ENCODE results near the gene STOML3.
"Not testable (repeated sequence)": the region's sequence is repeated elsewhere in the genome, so short reads cannot be mapped to it uniquely, and the experiment has no call there.

STOML3 gene

GRCh38 chr13:39013462-39013861 lies 22.8 kb upstream of the STOML3 start:
- Histone ChIP-seq H3K27me3 (replicated peaks; ENCODE audit: control insufficient read depth, insufficient read depth, low read length) (no peaks in the 10 kb centered on the region), H3K4me3 (replicated peaks; ENCODE audit: low read depth, low read length) (no peak overlapping the region), H3K36me3 (ENCODE audit: control insufficient read depth, insufficient read depth, low read length) (peaks cover 25% of the 10 kb centered on the region)
- no peak for DNase-seq (ENCODE audit: extremely low read depth, insufficient read length)
- no peak for TF ChIP-seq CTCF (IDR thresholded peaks at IDR 0.05; ENCODE audit: insufficient read depth, low read length, poor library complexity, severe bottlenecking)

- no peak overlapping the region for H3K4me3 ChIP-seq (replicated peaks; ENCODE audit: low read depth, low read length)
- H3K36me3 ChIP-seq (ENCODE audit: control insufficient read depth, insufficient read depth, low read length) = peaks cover 22% of the 10 kb centered on the region
- no peaks in the 10 kb centered on the region for H3K27me3 ChIP-seq (replicated peaks; ENCODE audit: control insufficient read depth, insufficient read depth, low read length)
- DNase-seq (ENCODE audit: extremely low read depth, insufficient read length) = no peak
- TF ChIP-seq CTCF (IDR thresholded peaks at IDR 0.05; ENCODE audit: insufficient read depth, low read length, poor library complexity, severe bottlenecking) = no peak
Measured at GRCh38 chr13:39012608-39013007, 22.0 kb upstream of the STOML3 start.

- H3K4me3 ChIP-seq (replicated peaks; ENCODE audit: low read depth, low read length); H3K27me3 ChIP-seq (replicated peaks; ENCODE audit: control insufficient read depth, insufficient read depth, low read length); DNase-seq (ENCODE audit: extremely low read depth, insufficient read length); H3K36me3 ChIP-seq (ENCODE audit: control insufficient read depth, insufficient read depth, low read length): not testable (repeated sequence)
Measured at GRCh38 chr13:39006371-39007111, 15.9 kb upstream of the STOML3 start.

DNA sequence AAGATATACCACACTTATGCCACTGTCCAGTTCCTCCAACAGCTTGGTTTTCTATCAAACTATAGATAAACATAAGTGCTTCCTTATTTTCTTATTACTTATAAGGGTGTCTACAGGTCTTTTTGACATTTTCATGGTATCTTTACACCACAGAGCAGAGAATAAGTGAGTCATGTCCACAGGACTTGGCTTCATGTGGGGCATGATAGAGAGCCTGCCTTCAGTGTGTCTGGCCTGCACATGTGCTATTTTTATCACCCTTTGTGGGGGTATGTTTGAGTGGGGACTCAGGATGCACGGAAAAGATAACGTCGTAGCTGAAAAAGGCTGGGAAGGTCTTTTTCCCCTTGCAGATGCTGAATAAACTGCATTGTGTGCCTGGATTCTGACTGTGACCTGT lies 8.1 kb upstream of the STOML3 start:
- no peak for DNase-seq (ENCODE audit: extremely low read depth, insufficient read length)
- H3K4me3 ChIP-seq (replicated peaks; ENCODE audit: low read depth, low read length) = no peak overlapping the region
- no peak for TF ChIP-seq CTCF (IDR thresholded peaks at IDR 0.05; ENCODE audit: insufficient read depth, low read length, poor library complexity, severe bottlenecking)
- no peaks in the 10 kb centered on the region for H3K36me3 ChIP-seq (ENCODE audit: control insufficient read depth, insufficient read depth, low read length)
- H3K27me3 ChIP-seq (replicated peaks; ENCODE audit: control insufficient read depth, insufficient read depth, low read length) = no peaks in the 10 kb centered on the region

GRCh38 chr13:38993381-38993780 lies 2.8 kb upstream of the STOML3 start:
- no peaks in the 10 kb centered on the region for H3K27me3 ChIP-seq (replicated peaks; ENCODE audit: control insufficient read depth, insufficient read depth, low read length)
- no peak for TF ChIP-seq CTCF (IDR thresholded peaks at IDR 0.05; ENCODE audit: insufficient read depth, low read length, poor library complexity, severe bottlenecking)
- no peaks in the 10 kb centered on the region for H3K36me3 ChIP-seq (ENCODE audit: control insufficient read depth, insufficient read depth, low read length)
- H3K4me3 ChIP-seq (replicated peaks; ENCODE audit: low read depth, low read length) = no peak overlapping the region
- no peak for DNase-seq (ENCODE audit: extremely low read depth, insufficient read length)

DNA sequence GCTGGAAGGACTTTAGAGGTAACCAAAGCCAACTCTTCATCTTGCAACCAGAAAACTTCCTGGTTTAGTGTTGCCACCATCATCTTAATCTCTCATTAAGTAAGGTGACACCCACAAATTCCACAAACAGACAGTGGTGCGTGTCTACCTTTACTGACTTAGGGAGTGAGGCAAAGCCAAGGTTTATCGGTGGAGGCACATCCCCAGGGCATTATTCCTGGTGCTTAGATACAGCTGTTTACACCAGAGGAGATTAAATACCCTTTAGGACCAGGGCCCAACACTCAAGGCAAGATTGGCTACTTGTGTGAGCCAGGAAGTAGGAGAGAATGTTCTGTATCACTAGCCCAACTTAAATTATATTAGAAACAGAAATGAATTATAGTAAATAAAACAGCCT lies 9.5 kb downstream of the STOML3 start:
- no peak for DNase-seq (ENCODE audit: extremely low read depth, insufficient read length)
- H3K36me3 ChIP-seq (ENCODE audit: control insufficient read depth, insufficient read depth, low read length) = no peaks in the 10 kb centered on the region
- H3K4me3 ChIP-seq (replicated peaks; ENCODE audit: low read depth, low read length) = no peak overlapping the region
- TF ChIP-seq CTCF (IDR thresholded peaks at IDR 0.05; ENCODE audit: insufficient read depth, low read length, poor library complexity, severe bottlenecking) = no peak
- H3K27me3 ChIP-seq (replicated peaks; ENCODE audit: control insufficient read depth, insufficient read depth, low read length) = no peaks in the 10 kb centered on the region
